Stimulated activated CD4-positive, alpha-beta T cell treated with anti-CD3 and anti-CD28 coated beads, Interleukin-4, amount 100 ng/mL, for 1 hour (primary cell): Measurements from ENCODE around the gene LRRC3C.
"Not testable (repeated sequence)": the region's sequence is repeated elsewhere in the genome, so short reads cannot be mapped to it uniquely, and the experiment has no call there.

Source experiments
- DNase-seq: peaks from one replicate; pipeline ENCODE4 v3.0.0-alpha.2; 2020

Gene LRRC3C

DNA sequence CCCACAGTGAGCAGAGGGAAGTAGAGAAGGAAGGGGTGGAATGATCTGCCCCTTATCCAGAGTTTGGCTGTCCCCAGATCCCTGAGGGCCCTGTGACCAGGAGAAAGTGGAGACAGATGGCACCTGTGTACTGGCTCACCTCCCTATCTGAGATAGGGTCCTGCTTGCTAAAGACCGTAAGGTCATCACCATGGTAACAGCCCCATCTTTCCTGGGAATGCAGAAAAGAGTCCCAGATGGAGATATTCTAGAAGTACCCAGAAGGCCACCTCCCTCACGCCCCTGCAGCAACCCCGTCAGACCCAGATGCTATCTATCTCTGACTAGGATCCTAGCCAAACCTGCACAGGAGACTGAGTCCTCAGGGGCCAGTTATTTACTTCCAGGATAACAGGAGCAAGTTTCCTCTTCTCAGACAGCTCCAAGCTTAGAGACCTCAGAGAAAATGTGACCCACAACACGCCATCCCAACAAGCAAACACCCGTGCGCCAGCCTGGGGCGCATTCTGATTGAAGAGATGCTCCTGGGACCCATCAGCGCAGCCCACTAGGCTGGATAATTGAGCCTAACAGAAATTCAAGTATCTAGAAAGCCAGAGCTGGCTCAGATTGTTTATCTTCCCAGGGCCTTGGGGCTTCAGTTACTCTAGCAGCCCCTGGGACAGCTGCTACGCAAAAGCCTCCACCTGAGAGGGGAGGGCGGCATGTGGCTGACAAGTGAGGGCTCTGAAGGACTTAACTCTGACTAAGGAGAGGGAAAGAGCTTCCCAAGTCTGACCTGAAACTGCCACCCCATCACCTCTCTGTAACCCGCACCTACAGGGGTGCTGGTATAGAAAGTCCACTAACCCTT lies 2.0 kb upstream of the LRRC3C start:
- DNase-seq, result no peak

DNA sequence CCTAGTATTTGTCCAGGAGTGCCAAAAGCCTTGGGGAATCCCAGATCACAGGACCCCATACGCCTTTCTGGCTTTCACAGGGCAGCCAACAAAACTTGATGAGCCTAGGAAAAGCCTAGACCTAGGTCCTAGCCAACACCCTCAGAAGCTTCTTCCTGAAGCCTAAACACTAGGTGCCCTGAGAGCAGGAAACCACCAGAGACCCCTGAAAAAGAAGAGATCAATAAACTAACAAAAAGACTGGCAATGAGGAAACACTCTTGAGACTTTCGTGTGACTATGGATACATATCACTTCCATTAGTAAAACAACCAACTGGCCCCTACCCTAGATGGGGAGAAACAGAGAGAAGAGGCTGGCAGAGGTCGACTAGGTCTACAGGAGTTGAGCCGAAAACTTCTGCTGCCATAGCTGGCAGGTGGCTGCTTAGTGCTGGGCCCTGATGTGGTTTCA lies 1.4 kb upstream of the LRRC3C start:
- no peak for DNase-seq

DNA sequence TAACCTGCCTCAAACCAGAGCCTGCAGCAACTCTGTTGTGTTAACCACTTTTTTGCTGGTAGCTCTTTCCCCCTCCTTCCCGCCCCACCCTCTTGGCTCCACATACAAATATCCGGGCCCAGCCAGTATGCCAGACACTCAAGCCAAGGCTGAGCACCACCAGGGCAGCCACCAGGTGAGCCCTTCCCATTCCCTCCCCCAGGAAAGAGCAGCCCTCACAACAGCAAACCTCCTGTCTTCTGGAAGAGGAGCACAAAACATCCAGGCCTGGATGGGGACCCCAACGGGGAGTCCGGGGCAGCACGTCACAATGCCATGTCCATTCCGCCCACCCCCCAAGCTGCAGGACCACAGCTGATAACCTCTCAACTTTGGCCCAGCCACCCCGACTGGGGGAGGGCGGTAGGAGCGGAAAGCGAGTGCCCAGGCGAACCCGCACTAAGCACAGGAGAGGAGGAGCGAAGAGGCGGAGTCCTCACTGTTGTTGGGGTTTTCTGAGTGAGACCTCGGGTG lies 888 bp upstream of the LRRC3C start:
- peak; percentile 58 for DNase-seq

DNA sequence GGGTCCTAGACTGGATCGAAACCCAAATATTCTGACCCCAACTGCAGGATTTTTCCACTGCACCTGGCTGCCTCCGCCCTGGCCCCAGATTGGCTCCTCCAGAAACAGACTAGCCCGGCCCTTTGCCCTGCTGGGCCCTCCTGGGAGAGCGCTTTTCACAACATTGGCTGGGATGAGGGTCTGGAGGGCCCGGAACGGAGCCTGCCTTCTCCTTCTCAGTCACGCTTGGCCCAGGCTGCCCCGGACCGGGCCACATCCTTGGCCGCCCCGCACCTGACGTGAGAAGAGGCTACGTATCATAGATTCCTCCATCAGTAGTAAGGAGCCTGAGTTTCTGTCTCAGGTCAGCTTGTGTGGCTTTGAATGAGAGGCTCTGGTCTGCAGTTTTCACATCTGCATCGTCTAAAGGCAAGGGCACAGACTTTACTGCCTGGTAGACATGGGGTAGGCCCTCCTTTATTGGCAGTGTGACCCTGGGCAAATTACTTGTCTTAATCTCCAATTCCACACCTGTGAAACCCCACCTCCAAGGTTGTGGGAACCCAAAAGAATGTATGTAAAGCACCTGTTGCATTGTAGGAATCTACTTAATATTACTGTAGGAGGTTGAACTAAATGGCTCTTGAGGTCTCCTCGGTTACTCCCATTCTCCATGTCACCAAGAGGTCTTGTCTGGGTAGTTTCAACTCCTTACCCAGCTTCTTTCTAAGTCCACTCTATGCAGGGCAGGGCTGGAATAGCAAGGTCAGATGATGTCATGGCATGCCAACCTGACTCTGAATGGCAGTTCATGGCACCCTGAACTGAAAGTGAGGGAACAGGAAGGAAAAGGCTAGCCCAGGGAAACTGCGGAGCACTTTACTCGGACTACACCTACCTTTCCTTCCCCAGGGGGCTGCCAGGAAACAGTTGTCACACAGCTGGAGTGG lies 661 bp downstream of the LRRC3C start:
- DNase-seq, result no peak

DNA sequence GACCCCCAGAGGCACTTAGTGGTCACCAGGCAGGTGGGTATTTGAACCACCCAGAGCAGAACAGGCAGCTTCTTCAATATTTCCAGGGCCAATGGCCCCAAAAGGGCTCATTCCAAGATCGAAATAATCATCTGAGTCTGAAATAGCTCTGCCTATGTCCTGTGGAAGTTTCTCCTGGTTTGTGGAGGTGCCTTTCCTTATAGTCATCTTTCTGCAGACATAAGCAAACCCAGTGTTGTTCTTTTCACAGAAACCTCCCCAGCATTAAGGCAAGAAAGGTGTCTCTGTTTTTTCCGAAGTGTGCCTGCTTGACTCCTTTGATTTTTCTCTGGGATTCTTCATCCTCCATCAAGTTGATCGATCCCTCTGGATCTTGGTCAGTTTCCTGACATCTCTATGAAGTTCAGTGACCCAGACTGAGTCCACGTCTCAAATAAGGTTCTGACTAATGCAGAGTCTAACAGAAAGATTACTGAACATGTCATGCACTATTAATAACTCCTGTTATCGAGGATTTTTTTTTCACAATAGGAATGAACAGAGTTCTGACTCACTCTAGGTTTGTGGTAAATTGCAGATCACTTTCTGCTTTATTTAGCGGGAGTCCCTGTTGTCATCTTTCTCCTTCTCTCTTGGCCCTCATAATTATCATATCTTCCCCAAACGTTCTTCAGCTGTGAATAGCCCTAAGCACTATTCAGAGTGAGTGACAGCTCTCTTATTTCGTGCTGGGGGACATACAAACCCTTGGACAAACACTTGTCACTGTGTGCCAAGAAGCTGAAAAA lies 1.5 kb downstream of the LRRC3C start:
- no peak for DNase-seq

DNA sequence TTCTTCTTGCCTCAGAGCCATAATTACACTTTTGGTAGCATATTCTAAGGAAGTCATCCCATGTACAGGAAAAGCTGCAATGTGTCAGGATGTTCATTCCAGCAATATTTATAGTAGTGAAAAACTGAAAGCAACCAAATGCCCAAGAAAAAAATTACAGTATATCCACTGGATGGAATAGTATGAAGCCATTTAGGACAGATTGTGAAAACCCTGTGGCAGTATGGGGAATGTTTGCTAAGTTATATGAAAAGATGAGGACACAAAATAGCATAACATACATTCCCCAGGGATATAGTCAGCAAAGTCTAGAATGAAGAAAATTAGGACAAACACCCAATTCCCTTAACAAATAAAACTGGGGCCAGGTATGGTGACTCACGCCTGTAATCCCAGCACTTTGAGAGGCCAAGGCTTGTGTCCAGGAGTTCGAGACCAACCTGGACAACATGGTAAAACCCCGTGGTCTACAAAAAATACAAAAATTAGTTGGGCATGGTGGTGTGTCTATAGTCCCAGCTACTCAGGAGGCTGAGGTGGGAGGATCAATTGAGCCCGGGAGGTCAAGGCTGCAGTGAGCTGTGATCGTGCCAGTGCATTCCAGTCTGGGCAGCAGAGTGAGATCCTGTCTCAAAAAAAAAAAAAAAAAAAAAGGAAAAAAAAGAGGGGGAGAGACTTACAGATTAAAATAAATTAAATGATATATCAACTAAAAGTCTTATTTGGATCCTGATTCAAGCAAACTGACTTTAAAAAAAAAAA lies 2.3 kb downstream of the LRRC3C start:
- no peak for DNase-seq

DNA sequence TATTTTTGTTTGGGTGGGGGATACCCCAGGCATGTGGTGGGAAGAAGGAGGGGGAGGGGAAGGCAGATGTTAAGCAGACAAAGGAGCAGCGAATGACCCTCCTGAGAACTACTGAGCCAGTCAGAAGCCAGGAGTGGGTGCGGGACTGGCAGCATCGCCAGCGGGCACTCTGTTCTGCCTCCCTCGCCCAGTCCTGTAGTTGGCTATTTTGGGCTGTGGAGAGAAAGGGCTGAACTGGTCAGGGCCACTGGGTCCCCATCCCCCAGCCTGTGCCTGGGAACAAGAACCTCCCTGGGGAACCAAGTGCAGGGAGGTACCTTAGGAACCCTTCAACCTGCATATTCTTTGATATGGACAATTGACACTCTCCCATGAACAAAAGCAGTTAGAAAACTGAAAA lies 6.4 kb downstream of the LRRC3C start:
- DNase-seq, result no peak

DNA sequence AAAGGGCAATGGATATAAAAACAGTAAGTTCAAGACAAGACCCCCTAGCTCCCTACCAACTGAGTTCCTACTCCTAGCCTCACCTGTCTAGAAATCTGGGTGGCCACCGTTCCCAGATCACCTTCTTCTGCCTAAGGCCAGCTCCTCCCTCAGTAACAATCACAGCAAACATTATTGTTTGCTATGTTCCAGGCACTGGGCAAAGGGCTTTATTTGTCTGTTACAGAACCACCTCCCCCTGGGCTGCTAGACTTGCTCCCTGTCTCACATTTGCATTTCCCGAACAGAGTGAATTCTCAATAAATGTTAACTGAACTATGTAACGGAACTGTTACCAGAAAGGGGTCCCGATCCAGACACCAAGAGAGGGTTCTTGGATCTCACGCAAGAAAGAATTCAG lies 6.8 kb downstream of the LRRC3C start:
- no peak for DNase-seq

DNA sequence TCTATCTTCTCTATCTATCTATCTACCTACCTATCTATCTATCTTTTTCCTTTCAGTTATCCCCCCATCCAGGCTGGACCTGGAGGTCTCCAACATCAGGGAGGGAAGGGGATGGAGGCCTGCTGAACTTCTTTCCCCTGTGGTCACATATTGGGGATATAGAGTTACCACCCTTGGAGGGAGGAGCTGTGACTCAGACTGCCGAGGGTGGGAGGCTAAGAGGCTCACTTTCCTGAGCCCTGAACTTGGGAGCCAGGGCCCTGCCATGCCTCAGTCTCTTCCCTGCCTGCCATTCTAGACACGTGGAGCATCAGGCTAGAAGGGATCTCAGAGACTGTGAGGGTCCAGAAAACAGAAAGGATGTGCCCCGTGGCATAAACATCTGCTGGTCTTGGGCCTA lies 8.4 kb downstream of the LRRC3C start:
- no peak for DNase-seq

DNA sequence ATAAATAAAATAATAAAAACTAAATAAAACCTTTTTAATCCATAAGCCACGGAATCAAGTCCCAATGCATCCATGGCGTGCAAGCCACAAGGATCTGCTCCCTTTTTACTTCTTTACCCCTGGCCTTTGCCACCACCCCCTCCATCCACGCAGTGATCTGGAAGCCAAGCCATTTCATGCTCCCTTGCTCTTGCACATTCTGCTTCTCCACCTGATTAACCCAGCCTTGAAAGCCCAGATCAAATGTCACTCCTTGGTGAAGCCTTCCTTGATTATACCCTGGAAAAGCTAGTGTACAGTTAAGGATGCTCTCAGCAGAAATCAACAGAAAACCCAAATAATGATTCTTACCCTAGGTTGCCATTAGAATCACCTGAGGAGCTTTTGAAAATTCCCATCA lies 9.9 kb downstream of the LRRC3C start:
- DNase-seq, result no peak

DNA sequence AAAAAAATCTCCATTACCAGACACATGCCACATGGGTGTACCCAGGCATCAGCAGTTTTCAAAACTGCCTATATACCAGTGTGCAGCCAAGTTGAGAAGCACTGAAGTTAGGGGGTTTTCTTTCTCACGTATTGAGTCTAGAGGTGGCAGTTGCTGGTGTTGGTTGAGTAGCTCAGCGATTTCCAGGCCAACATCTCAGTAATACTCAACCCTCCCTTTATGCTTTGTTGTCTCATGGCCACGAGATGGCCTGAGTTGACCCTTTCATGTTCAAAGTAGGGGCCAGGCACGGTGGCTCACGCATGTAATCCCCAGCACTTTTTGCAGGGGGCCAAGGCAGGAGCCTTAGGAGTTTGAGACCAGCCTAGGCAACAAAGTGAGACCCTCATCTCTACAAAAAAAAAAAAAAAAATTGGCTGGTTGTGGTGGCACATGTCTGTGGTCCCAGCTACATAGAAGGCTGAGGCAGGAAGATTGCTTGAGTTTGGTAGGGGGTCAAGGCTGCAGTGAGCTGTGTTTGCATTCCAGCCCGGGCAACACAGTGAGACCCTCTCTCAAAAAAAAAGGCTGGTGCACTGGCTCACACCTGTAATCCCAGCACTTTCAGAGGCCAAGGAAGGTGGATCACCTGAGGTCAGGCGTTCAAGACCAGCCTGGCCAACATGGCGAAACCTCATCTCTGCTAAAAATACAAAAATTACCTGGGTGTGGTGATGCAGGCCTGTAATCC lies 10.8 kb downstream of the LRRC3C start:
- no peak for DNase-seq

DNA sequence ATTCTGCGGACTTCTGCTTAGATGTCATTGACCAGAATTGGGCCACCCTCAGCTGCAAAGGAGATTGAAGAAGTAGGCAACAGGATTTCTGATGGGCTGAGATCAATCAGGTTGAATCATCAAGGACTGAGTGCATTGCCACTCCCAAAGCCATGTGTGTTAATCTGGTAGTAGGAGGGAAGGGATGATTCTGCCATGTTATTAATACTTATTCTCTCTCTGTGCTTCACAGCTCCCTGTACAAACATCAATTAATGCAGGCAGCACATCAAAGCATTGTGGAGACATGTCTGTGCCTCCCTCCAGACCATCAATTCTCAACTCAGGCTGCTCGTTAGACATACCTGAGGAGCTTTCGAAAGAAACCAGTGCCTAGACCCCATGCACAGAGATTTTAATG lies 11.6 kb downstream of the LRRC3C start:
- DNase-seq, result no peak

DNA sequence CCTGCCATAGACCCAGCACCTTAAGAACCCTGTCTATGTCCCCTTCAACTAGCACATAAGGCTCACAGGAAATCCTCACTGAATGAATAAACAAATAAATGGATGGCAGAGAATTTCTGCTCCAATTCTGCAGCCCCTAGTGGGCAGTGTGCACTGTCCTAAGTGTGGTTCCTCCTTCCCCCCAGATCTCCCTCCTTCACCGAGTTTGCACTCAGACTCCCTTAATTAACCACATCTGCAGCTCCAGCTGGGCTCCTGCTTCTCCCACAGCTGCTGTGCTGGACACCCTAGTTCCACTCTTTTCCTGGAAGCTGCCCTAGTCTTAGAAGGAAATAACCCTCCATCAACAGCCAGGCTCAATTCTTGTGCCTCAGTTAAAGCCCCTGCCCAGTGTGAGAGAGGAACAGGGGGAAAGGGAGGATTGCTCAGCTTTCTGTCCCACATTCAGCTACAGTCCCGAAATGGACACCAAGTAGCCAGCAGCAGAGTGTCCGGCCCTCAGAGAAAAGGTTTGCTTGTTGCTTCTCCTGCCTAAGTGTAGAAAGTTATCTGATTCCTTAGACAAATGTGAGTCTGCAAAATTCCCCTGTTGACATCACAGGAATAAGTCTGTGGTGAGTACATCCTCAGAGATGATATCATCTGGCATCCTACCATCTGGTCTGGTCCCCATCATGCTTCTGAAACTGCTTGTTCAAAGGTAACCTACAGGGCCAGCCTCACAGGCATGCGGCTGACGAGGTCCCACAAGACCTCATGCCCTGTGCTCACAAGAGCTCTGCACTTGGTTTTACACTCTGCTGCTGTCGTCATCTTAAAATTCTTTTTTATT lies 12.3 kb downstream of the LRRC3C start:
- peak; percentile 32 for DNase-seq

DNA sequence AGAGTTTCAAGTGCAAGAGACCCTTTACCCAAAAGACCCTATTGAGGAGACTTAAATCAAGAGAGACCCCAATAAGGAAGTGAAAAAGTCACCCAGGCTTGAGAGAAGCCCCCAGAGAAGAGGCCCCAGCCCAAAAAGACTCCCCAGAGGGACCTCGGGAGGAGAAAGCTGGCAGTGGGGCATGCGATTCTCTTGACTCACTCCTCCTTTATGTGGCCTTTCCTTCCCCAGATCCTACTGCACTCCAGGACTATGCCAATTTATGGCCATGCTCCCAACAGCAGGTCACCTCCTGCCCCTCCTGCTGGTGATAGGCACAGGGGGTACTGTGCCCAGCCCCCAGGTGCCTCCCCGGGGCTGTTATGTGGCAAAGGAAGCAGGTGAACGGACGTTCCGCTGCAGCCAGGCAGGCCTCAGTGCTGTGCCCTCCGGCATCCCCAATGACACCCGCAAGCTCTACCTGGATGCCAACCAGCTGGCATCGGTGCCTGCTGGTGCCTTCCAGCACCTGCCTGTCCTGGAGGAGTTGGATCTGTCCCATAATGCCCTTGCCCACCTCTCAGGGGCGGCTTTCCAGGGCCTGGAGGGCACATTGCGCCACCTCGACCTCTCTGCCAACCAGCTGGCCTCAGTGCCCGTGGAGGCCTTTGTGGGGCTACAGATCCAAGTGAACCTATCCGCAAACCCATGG lies 16.3 kb downstream of the LRRC3C start:
- DNase-seq, result no peak

DNA sequence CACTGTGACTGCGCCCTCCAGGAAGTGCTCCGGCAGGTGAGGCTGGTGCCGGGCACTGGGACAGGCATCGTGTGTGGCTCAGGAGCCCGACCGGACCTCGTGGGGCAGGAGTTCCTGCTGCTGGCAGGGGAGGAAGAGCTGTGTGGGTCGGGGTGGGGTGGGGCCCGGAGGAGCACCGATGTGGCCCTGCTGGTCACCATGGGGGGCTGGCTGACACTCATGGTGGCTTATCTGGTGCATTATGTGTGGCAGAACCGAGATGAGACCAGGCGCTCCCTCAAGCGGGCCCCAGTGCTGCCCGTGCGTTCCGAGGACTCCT lies 16.8 kb downstream of the LRRC3C start:
- no peak for DNase-seq

DNA sequence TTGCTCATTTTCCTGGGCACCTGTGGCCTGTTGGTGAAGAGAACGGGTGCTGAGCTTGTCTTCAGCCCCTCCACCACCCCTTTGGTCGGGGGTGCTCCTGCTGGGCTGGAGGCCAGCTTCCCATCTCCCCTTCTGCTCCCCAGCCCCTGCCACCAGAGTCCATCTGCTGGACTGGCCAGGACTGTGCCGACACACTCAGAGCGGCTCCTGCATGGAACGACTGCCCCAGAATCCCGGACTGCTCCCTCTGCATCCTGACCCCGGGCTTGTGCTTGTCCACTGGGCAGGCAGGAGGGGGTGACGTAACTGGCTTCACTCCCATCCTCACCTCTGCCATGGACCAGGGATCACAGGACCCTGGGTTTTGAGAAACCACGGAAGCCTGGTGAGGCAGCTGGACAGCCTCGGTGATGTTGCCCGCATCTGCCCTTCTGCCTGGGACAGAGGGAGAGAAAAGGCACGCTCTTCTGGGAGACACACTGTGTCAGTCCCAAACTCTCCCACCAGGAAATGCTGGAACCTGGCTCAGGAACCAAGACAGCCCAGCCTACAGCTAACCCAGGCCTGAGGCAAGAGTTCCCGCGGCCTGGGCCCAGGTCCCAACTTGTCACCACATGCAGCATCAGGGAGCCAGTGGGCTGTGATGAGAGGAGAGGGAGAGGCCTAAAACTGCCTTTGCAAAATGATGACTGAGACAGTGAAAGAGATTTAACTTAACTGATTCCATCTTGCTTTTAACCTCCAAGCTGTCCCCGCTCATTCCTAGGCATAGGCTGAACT lies 19.2 kb downstream of the LRRC3C start:
- DNase-seq, result no peak

DNA sequence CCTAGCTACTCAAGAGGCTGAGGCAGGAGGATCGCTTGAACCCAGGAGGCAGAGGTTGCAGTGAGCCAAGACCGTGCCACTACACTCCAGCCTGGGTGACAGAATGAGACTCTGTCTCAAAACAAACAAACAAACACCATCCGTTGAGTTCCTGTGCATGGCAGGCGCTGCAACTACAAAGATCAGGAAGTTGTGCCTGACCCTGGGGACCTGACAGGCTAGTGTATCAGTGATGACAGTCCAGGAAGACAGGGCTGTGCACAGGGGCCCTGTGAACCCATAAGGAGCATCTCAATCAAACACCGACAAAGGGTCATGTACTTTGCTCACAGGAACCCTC lies 20.9 kb downstream of the LRRC3C start:
- not testable (repeated sequence) for DNase-seq

DNA sequence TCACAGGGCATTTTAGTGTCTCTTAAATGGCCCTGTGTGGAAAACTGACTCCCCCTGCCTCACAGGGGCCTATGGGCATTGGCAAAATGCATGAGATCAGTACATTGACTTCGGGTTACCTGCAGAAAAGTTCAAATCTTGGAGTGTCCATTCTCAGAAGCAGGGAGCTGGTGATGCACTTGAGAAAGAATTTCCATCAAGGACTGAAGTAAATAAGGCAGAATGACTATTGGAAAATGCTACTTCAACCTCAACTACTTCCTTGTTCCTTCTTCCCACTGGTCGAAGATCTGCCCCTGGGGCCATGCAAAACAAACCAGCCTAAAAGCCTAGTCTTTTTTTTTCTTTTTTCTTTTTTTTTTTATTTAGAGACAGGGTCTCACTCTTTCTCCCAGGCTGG lies 21.5 kb downstream of the LRRC3C start:
- no peak for DNase-seq

DNA sequence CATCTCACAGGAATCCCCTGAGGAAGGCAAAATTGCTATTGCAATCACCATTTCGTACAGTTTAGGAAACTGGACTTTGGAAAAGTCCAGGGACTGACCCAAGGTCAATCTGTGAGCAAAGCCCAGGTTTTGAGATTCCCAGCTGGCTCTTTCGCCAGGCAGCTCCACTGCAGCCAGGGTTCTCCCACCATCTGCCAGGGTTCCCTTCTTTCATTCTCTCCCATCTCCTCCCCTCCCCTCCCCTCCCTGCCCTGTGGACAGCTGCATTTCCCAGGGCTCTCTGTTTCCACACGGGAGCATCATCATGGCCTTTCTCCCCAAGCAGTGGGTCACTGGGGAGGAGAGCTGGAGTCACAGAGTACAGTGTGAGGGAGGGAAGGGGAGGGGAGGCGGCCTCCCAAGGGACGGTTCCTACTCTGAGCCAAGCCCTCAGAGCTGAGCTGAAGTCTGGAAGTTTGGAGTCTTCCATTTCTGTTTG lies 23.4 kb downstream of the LRRC3C start:
- no peak for DNase-seq
